Uterus (tissue), 4 donors: ENCODE measurements around the gene METTL4. TPM values are rescaled to one million over a fixed set of nuclear protein-coding genes. Genes with fewer than 3 reads are reported as not detected.

Experiments used
- DNase-seq, 2 donors: peaks; one replicate each; pipeline ENCODE4 v3.0.0-alpha.2; 2019 to 2020
- H3K27ac ChIP-seq, 2 donors: fragments of 200-600 bp; sonication (generic); 1 replicate in 1 of 2; 2 replicates in 1 of 2; pipeline ENCODE4 v1.5.1; 2016 to 2018
- H3K27me3 ChIP-seq, 2 donors: fragments of 200-600 bp; sonication (generic); one replicate each; pipeline ENCODE4 v1.5.1; 2018 to 2019; ENCODE audit warnings: control low read depth in 1 of 2
- H3K36me3 ChIP-seq, 2 donors: fragments of 200-600 bp; sonication (generic); one replicate each; pipeline ENCODE4 v1.5.1; 2019; ENCODE audit warnings: control low read depth in 1 of 2
- H3K4me1 ChIP-seq, 2 donors: fragments of 200-600 bp; sonication (generic); one replicate each; pipeline ENCODE4 v1.5.1; 2018 to 2019; ENCODE audit warnings: control low read depth in 1 of 2
- H3K4me3 ChIP-seq, 2 donors: fragments of 200-600 bp; sonication (generic); 1 replicate in 1 of 2; 2 replicates in 1 of 2; pipeline ENCODE4 v1.5.1; 2018 to 2019; ENCODE audit warnings: mild to moderate bottlenecking in 1 of 2
- H3K9me3 ChIP-seq, 2 donors: fragments of 200-600 bp; sonication (generic); one replicate each; pipeline ENCODE4 v1.5.1; 2019; ENCODE audit warnings: control low read depth in 1 of 2
- CTCF ChIP-seq, 4 experiments: fragments of 200-600 bp in 2 of 4; fragments of 450-650 bp in 2 of 4; sonication (generic) in 2 of 4; IDR thresholded peaks; one replicate each; pipeline ENCODE4 v1.5.1; 2016 to 2019; ENCODE audit warnings: antibody characterized with exemption in 4 of 4, mild to moderate bottlenecking in 2 of 4, moderate library complexity in 1 of 4
- POLR2A ChIP-seq, 2 donors: fragments of 450-650 bp; IDR thresholded peaks; one replicate each; pipeline ENCODE4 v1.6.1; 2016; ENCODE audit warnings: antibody characterized with exemption in 2 of 2, mild to moderate bottlenecking in 1 of 2, moderate library complexity in 1 of 2
- intact Hi-C: fragments of 100-400 bp; cut with DNase I; formaldehyde crosslinking; loops from one replicate; pipeline ENCODE4 v1.15.1; 2023; ENCODE audit warnings: low total_unique reads
- total RNA-seq, 4 donors: library from RNA; depleted of rRNA in 3 of 4; stranded (reverse); fragments of >200 nt in 3 of 4; gene quantifications; one replicate each; pipeline versions ENCODE4 v1.1.0 to v1.2.4, GENCODE V29; 2014 to 2023
- donor health status: DM: yes; HTN: yes; CAD: no.

METTL4 gene
- total RNA-seq, 4 donors from 2014 or later: 6.7 to 22.9 (median 18.5) TPM

DNA sequence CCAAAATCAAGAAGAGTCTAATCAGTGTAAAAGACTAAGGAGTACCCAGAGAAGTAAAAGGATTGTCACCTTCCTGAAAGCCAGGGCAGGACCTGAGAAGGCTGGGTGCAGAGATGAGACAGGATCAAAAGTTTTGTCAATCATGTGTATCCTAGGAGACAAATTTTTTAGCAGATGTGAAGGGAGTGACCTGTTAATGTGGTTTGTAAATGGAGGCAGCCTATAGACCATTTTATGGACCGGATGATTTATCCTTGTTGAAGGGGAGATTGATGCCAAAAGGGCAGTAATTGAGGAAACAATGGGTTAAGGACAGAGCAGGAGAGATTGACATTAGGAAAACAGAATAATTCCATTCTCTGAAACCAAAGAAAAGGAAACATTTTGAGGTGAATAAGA, 865 bp upstream of the METTL4 start:
- Histone ChIP-seq H3K27me3 (no peaks in the 10 kb centered on the region), H3K36me3 (no peaks in the 10 kb centered on the region), H3K4me1 (peaks cover 0 to 7% of the 10 kb centered on the region in 2 donors), H3K27ac (no peak overlapping the region), H3K9me3 (no peaks in the 10 kb centered on the region), H3K4me3 (no peak overlapping the region)
- TF ChIP-seq CTCF (IDR thresholded peaks at IDR 0.05) (no peak), POLR2A (IDR thresholded peaks at IDR 0.05) (no peak)
- intact Hi-C loops: loop anchor here (5.0 kb wide), 1 partner anchor 85 kb away; the partner anchor contains the start of gene SMCHD1
- DNase-seq: no peak

DNA sequence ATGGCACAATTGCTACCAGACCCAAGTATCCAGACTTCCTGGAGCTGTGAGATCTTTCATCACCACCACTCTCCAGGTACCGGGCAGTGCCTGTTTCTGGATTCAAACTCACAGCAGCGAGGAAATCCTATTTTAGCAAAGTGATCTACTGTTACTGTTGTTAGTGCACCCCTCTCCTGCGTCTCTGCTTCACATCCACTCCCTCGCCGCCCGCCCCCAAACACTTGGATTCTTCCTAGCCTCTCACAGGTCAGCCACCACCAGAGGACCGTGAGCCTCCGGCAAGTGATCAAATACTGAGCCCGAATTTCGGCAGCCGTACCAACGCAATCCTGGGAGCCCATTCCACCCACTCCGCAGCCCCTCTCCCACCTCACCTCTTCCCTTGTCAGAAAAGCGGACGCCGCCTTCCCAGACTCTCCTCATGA, 519 bp downstream of the METTL4 start:
- Histone ChIP-seq H3K27ac (peak overlapping the region; percentile 96 to 98), H3K36me3 (no peaks in the 10 kb centered on the region)

DNA sequence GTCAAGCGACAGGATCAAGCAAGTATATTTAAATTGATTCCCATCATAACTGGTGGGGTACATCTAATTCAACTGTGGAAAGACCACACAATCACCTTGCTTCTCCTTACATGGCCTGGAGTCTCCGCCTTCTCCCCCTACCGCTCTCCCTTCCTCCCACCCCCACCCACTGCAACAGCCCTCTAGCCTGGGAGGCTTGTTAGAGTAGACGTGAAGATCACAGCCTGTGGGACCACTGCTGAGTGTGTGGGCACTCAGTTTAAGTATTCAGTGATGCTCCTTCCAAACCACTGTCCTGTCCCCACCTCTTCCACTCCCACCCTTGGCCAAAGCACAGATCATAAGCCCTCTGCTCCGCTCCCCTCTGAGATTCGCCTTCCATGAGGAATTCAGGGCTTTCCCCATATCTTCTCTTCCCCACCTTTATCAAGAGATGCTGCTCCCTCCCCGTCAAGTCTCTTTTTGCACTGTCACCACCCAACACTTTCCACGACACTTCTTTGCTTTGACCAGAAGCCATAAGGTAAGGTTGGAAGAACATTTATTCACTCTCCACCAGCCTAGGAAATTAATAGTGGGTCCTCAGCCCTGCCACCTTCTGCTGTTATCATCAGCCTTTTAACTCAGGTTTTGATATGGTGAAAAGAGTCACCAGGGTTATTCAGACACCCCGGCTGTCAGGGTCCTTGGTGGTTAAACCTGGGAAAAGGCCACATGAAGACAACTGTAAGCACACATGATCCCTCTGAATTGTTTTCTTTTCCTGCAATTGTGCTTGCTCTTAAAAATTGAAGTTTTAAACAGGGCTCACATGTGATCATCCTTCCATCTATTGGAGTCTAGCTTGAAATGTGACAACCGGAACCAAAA, 1.7 kb downstream of the METTL4 start:
- H3K4me1 ChIP-seq: peaks cover 0 to 7% of the 10 kb centered on the region in 2 donors
- H3K36me3 ChIP-seq: no peaks in the 10 kb centered on the region
- peak overlapping the region in 1 of 2 donors; percentile 76 for H3K4me3 ChIP-seq
- no peaks in the 10 kb centered on the region for H3K9me3 ChIP-seq
- H3K27ac ChIP-seq: no peak overlapping the region
- no peak for TF ChIP-seq CTCF (IDR thresholded peaks at IDR 0.05)
- no peak for TF ChIP-seq POLR2A (IDR thresholded peaks at IDR 0.05)
- H3K27me3 ChIP-seq: no peaks in the 10 kb centered on the region
- no peak for DNase-seq
- intact Hi-C loops: loop anchor here (5.0 kb wide), 1 partner anchor 88 kb away; the partner anchor contains the start of gene SMCHD1

More for the DNA sequence above, 519 bp downstream of the METTL4 start:
- no peaks in the 10 kb centered on the region for H3K27me3 ChIP-seq
- DNase-seq: peak; percentile 69 to 72
- no peaks in the 10 kb centered on the region for H3K9me3 ChIP-seq
- peaks cover 0 to 7% of the 10 kb centered on the region in 2 donors for H3K4me1 ChIP-seq
- peak overlapping the region; percentile 76 to 86 for H3K4me3 ChIP-seq
- intact Hi-C loops: loop anchor here (5.0 kb wide), 1 partner anchor 87 kb away; the partner anchor contains the start of gene SMCHD1
- TF ChIP-seq CTCF (IDR thresholded peaks at IDR 0.05): peak in 3 of 4 experiments; percentile 21 to 30 (median 27)
- TF ChIP-seq POLR2A (IDR thresholded peaks at IDR 0.05): no peak

DNA sequence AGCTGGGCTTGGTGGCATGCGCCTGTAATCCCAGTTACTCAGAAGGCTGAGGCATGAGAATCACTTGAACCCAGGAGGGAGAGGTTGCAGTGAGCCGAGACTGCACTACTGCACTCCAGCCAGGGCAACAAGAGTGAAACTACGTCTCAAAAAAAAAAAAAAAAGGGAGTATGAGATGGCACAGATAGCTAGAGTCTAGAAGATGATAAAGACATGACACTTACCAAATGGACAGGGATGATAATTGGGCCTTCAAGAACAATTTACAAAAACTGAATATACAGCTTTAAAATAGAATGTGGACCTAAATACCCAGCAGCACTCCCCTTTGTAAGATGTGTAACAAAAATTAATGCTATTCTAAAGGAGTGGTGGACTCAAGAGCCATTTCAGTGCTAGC, 2.7 kb downstream of the METTL4 start:
- Histone ChIP-seq H3K36me3 (no peaks in the 10 kb centered on the region), H3K27ac (no peak overlapping the region), H3K27me3 (no peaks in the 10 kb centered on the region), H3K4me3 (no peak overlapping the region), H3K4me1 (peaks cover 0 to 7% of the 10 kb centered on the region in 2 donors), H3K9me3 (no peaks in the 10 kb centered on the region)
- intact Hi-C loops: no loop called here
- no peak for DNase-seq
- TF ChIP-seq CTCF (IDR thresholded peaks at IDR 0.05) (no peak), POLR2A (IDR thresholded peaks at IDR 0.05) (no peak)

DNA sequence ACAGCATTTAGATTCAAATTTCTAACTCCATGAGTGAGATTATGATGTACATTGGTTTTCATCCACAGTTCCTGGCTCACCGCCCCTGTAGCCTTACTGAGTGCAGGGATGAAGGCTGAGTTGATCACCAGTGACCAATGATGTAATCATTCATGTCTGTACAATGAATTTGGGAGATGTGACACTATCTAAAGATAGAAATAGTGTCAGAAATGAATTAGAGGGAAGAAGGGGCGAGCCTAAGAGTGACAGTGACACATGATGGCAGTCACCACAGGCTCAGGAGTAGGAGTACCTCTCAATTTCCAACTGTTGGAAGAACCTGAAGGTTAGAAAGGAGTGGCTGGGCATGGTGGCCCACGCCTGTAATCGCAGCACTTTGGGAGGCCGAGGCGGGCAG, 3.2 kb downstream of the METTL4 start:
- DNase-seq: no peak
- TF ChIP-seq CTCF (IDR thresholded peaks at IDR 0.05) (no peak), POLR2A (IDR thresholded peaks at IDR 0.05) (no peak)
- no peaks in the 10 kb centered on the region for H3K27me3 ChIP-seq
- intact Hi-C loops: no loop called here
- peaks cover 0 to 7% of the 10 kb centered on the region in 2 donors for H3K4me1 ChIP-seq
- no peaks in the 10 kb centered on the region for H3K9me3 ChIP-seq
- no peaks in the 10 kb centered on the region for H3K36me3 ChIP-seq
- no peak overlapping the region for H3K4me3 ChIP-seq
- H3K27ac ChIP-seq: no peak overlapping the region
